ENCODE data around the gene MPZL1.
"Not testable (repeated sequence)": the region's sequence is repeated elsewhere in the genome, so short reads cannot be mapped to it uniquely, and the experiment has no call there.

MPZL1 gene

DNA sequence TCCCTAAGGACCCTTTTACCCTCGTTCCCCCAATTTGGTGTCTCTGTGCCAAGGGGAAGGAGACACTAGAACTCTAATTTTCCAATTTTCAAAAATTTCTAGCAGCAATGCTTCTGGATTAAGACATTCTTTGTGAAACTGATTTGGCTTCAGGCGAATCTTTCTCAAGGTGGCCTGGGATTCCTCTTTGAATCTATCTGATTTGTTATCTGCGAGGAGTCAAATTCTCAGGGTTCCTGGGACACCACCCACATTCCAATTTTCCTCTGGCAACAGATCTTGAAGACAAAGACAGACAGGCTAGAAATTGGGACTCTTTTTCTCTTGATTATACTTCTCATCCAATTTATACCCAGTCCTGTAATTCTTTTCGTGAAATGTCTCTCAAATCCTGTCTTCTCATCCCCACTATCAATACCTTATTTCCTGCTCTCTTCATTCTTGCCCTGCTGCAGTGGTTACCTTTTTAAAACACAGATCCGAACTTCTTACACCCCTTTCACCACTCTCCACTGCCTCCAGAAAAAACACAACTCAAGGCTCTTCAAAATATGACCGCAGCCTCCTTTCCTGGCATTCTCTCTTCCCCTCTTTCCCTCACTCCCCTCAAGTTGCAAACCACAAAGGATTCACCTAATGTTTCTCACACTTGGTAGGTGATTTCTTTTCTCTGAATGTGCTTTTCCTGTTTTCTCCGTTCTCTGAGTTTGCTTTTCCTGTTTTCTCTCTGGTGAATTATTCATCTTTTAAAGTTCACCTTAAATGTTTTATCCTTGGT, 2.7 kb upstream of the MPZL1 start:
- no peak for DNase-seq (ENCODE audit: low read depth in 2 of 2)

DNA sequence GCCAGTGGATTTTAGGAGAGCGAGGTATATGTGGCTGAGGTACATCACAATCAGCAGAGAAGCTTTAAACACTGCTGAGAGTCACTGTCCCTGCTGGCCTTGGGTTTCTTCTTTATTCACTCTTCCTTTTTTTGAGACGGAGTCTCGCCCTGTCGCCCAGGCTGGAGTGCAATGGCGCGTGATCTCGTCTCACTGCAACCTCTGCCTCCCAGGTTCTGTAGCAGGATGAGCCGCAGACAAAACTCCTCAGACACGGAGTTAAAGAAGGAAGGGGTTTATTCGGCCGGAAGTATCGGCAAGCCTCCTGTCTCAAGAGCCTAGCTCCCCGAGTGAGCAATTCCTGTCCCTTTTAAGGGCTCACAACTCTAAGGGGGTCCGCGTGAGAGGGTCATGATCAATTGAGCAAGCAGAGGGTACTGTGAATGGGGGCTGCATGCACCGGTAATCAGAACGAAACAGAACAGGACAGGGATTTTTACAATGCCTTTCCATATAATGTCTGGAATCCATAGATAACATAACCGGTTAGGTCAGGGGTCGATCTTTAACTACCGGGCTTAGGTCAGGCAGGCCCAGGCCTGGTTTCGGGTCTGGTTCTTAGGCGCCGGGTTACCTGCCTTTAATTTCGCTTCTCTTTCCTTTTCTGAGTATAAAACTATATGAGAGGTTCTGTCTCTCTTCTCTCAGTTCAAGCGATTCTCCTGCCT, 1.9 kb upstream of the MPZL1 start:
- DNase-seq (ENCODE audit: low read depth in 2 of 2), result not testable (repeated sequence)

DNA sequence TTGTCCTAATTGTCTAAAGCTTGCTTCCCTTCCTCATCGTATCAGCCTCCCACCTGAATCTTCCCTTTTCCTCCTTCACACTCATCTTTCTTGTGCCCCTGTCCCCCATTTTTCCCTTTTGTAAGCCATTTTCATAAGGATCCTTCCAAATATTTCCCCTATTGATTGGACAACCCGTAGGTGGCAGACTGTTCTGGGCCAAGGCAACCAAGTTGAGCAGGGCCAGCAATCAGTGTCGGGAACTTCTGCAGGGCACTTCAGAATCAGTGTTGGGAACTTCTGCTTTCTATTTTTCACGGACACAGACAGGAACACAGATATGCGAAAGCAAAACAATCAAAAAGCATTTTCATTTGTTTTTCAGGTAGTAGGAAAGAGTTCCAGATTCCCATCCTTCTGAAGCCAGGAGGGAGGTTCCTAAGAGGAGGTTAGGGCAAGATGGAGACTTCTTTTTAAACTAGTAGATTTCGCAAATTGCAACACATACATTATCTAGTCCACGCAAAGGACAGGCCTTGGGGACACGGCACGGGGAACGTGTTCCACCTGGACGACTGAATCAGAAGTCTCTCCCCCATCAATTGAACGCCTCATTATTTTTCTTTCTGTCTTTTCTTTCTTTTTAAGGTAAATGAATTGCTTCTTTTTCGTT, 691 bp upstream of the MPZL1 start:
- no peak for DNase-seq (ENCODE audit: low read depth in 2 of 2)

- no peak for DNase-seq (ENCODE audit: low read depth in 2 of 2)
Measured at GRCh38 chr1:167722152-167722869, 529 bp downstream of the MPZL1 start.

GRCh38 chr1:167722870-167723251, 1.1 kb downstream of the MPZL1 start:
- no peak for DNase-seq (ENCODE audit: low read depth in 2 of 2)

DNA sequence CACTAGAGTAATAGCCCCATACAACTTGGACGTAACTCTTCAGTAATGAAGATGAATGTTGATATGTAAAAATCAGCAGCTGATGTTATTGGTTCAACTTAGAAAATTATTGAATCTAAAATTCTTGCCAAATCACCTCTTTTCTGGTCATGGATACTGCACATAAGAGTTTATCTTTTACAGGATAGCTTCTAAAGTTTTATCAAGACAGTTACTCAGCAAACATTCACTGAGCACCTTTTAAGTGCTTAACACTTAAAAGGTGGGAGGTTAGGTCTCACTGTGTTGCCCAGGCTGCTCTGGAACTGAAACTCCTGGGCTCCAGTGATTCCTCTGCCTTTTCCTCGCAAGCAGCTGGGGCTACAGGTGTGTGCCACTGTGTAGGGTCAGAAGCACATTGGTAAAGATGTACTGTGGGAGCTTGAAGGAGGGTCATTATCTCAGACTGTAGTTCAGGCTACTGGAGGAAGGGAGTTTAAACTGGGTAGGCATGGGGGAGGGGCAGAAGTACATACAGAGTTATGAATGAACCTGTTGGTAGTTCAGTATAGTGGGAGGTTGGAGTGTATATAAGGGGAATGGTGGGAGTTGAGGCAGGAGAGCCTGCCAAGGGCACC, 2.0 kb downstream of the MPZL1 start:
- no peak for DNase-seq (ENCODE audit: low read depth in 2 of 2)

GRCh38 chr1:167726008-167726407, 4.2 kb downstream of the MPZL1 start:
- no peak for DNase-seq (ENCODE audit: low read depth in 2 of 2)

- DNase-seq (ENCODE audit: low read depth in 2 of 2), result no peak
Measured at GRCh38 chr1:167728818-167729410, 7.1 kb downstream of the MPZL1 start.

- no peak for DNase-seq (ENCODE audit: low read depth in 2 of 2)
Measured at GRCh38 chr1:167734227-167734626, 12.4 kb downstream of the MPZL1 start.

- no peak for DNase-seq (ENCODE audit: low read depth in 2 of 2)
Measured at GRCh38 chr1:167734841-167735240, 13.1 kb downstream of the MPZL1 start.

DNA sequence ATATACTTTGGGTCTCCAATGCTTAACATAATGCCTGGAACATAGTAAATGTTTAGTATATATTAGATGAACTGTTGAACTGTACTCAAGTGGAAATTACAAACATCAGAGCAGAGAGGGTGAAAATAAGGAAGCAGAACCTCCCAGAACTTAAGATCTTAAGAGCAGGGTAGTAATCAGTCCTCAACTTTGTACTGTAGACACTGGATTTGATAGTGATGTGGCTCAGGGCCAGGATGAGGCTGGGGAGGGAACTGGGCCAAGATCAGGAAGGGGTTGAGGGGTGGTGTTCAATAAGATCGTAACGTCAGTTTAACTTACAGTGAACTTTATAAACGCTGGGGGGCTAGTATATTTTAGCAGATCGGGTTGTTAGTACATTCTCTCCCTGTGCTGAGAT, 15.4 kb downstream of the MPZL1 start:
- no peak for DNase-seq (ENCODE audit: low read depth in 2 of 2)

GRCh38 chr1:167738158-167738557, 16.4 kb downstream of the MPZL1 start:
- no peak for DNase-seq (ENCODE audit: low read depth in 2 of 2)

- DNase-seq (ENCODE audit: low read depth in 2 of 2), result no peak
Measured at GRCh38 chr1:167739752-167740151, 18.0 kb downstream of the MPZL1 start.

GRCh38 chr1:167741103-167741502, 19.3 kb downstream of the MPZL1 start:
- DNase-seq (ENCODE audit: low read depth in 2 of 2), result not testable (repeated sequence)

- not testable (repeated sequence) for DNase-seq (ENCODE audit: low read depth in 2 of 2)
Measured at GRCh38 chr1:167742392-167743057, 20.7 kb downstream of the MPZL1 start.

GRCh38 chr1:167744901-167745300, 23.1 kb downstream of the MPZL1 start:
- no peak for DNase-seq (ENCODE audit: low read depth in 2 of 2)

GRCh38 chr1:167746013-167746672, 24.4 kb downstream of the MPZL1 start:
- DNase-seq (ENCODE audit: low read depth in 2 of 2), result no peak

- no peak for DNase-seq (ENCODE audit: low read depth in 2 of 2)
Measured at GRCh38 chr1:167746988-167747655, 25.3 kb downstream of the MPZL1 start.

- DNase-seq (ENCODE audit: low read depth in 2 of 2), result no peak
Measured at GRCh38 chr1:167747988-167748387, 26.2 kb downstream of the MPZL1 start.

GRCh38 chr1:167748906-167749305, 27.1 kb downstream of the MPZL1 start:
- DNase-seq (ENCODE audit: low read depth in 2 of 2), result no peak
